ENCODE measurements around the gene SEMA3E. TPM values are rescaled to one million over a fixed set of nuclear protein-coding genes. Genes with fewer than 3 reads are reported as not detected.
"Not testable (repeated sequence)": the region's sequence is repeated elsewhere in the genome, so short reads cannot be mapped to it uniquely, and the experiment has no call there.

SEMA3E gene
- total RNA-seq, 5 donors from 2014 or later (not counting 1 experiment from before 2014, with no cell fraction given) = not detected

DNA sequence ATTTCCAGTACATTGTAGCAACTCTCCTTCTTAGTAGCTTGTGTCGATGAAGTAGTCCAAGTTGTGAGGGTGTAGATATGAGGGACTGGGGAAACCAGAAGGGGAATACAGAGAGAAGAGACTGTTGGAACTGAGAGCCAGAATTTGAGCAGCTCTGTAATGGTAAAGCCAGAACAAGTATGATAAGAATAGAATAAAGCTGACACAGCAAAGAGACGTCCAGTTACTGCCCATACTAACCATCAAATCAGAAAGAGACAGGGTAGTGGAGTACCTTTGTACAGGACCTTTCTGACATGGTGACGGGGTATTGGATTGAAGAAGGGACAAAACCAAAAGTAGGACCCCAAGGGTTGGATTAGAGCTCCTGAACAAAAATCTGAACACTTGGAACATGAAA is 206.0 kb downstream of the SEMA3E start:
- Histone ChIP-seq H3K27me3 (replicated peaks in 1 of 2; ENCODE audit: control insufficient read depth in 2 of 2, extremely low read depth in 1 of 2, insufficient read depth in 2 of 2, low read length in 1 of 2) (no peaks in the 10 kb centered on the region), H3K4me3 (ENCODE audit: control insufficient read depth in 1 of 2, extremely low read depth in 1 of 2, low read length in 1 of 2) (no peak overlapping the region), H3K36me3 (ENCODE audit: control insufficient read depth in 2 of 2, extremely low read depth in 1 of 2, insufficient read depth in 1 of 2, low read length in 1 of 2) (no peaks in the 10 kb centered on the region), H3K4me1 (ENCODE audit: control insufficient read depth in 1 of 2, extremely low read depth in 1 of 2, insufficient read depth in 2 of 2, low read length in 2 of 2) (no peaks in the 10 kb centered on the region), H3K9me3 (no peaks in the 10 kb centered on the region), H3K27ac (ENCODE audit: low read length) (no peak overlapping the region)
- POLR2A ChIA-PET = no interaction called here
- Mint-ChIP-seq H3K9me3 (peaks cover 5 to 19% (median 12%) of the 10 kb centered on the region in 3 donors), H3K4me1 (no peaks in the 10 kb centered on the region), H3K27me3 (no peaks in the 10 kb centered on the region), H3K4me3 (no peak overlapping the region), H3K36me3 (no peaks in the 10 kb centered on the region), H3K27ac (no peak overlapping the region)
- 60% methylated on average over 1 of the region's 3 CpGs for WGBS (ENCODE audit: insufficient coverage)
- DNase-seq (no peak), ATAC-seq (replicated peaks in 1 of 4) (no peak)
- CTCF ChIA-PET = no interaction called here

DNA sequence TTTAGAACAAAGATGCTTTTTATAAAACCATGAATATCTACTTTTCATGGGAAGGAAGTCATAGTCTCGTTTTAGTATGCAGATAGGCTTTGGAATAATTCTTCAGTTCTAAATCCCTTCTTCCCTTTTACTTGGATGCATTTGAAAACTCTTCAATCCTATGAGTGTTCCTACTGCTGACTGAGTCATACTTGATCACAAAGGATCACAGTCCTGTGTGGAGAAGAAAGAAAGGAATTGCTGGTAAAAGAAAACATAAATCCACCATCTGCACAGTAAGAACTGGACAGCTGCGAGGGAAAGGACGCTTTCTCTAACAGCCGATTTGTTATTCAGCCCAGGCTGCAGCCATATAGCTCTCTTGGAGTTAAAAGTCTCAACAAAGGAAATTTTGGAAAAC is 209.9 kb downstream of the SEMA3E start:
- no peaks in the 10 kb centered on the region for H3K36me3 Mint-ChIP-seq
- H3K4me1 Mint-ChIP-seq = no peaks in the 10 kb centered on the region
- POLR2A ChIA-PET = no interaction called here
- no peaks in the 10 kb centered on the region for H3K36me3 ChIP-seq (ENCODE audit: control insufficient read depth in 2 of 2, extremely low read depth in 1 of 2, insufficient read depth in 1 of 2, low read length in 1 of 2)
- ATAC-seq (replicated peaks in 1 of 4) = no peak
- H3K4me3 ChIP-seq (ENCODE audit: control insufficient read depth in 1 of 2, extremely low read depth in 1 of 2, low read length in 1 of 2) = no peak overlapping the region
- H3K9me3 Mint-ChIP-seq = peaks cover 5 to 8% (median 7%) of the 10 kb centered on the region in 3 donors
- no peak overlapping the region for H3K27ac ChIP-seq (ENCODE audit: low read length)
- WGBS (ENCODE audit: insufficient coverage) = no CpG with 5 or more reads among the region's 4 CpGs
- no peak for DNase-seq
- H3K9me3 ChIP-seq = no peaks in the 10 kb centered on the region
- H3K27ac Mint-ChIP-seq = no peak overlapping the region
- H3K4me1 ChIP-seq (ENCODE audit: control insufficient read depth in 1 of 2, extremely low read depth in 1 of 2, insufficient read depth in 2 of 2, low read length in 2 of 2) = no peaks in the 10 kb centered on the region
- CTCF ChIA-PET = no interaction called here
- H3K4me3 Mint-ChIP-seq = no peak overlapping the region
- H3K27me3 ChIP-seq (replicated peaks in 1 of 2; ENCODE audit: control insufficient read depth in 2 of 2, extremely low read depth in 1 of 2, insufficient read depth in 2 of 2, low read length in 1 of 2) = no peaks in the 10 kb centered on the region
- H3K27me3 Mint-ChIP-seq = no peaks in the 10 kb centered on the region

DNA sequence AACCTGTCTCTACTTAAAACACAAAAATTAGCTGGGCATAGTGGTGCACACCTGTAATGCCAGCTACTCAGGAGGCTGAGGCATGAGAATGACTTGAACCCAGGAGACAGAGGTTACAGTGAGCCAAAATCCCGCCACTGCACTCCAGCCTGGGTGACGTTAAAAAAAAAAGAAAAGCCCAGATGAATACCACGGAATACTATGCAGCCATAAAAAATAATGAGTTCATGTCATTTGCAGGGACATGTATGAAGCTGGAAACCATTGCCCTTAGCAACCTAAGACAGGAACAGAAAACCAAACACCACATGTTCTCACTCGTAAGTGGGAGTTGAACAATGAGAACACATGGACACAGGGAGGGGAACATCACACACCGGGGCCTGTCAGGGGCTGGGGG is 218.7 kb downstream of the SEMA3E start:
- H3K27me3 ChIP-seq (replicated peaks in 1 of 2; ENCODE audit: control insufficient read depth in 2 of 2, extremely low read depth in 1 of 2, insufficient read depth in 2 of 2, low read length in 1 of 2); H3K36me3 Mint-ChIP-seq; CTCF ChIA-PET; DNase-seq; H3K27ac Mint-ChIP-seq; ATAC-seq (replicated peaks in 1 of 4); H3K4me1 ChIP-seq (ENCODE audit: control insufficient read depth in 1 of 2, extremely low read depth in 1 of 2, insufficient read depth in 2 of 2, low read length in 2 of 2); H3K27ac ChIP-seq (ENCODE audit: low read length); H3K27me3 Mint-ChIP-seq; H3K4me3 ChIP-seq (ENCODE audit: control insufficient read depth in 1 of 2, extremely low read depth in 1 of 2, low read length in 1 of 2); POLR2A ChIA-PET; H3K4me1 Mint-ChIP-seq; H3K36me3 ChIP-seq (ENCODE audit: control insufficient read depth in 2 of 2, extremely low read depth in 1 of 2, insufficient read depth in 1 of 2, low read length in 1 of 2); H3K9me3 Mint-ChIP-seq; H3K4me3 Mint-ChIP-seq; H3K9me3 ChIP-seq: not testable (repeated sequence)
- WGBS (ENCODE audit: insufficient coverage) = 88% methylated on average over 2 of the region's 5 CpGs

DNA sequence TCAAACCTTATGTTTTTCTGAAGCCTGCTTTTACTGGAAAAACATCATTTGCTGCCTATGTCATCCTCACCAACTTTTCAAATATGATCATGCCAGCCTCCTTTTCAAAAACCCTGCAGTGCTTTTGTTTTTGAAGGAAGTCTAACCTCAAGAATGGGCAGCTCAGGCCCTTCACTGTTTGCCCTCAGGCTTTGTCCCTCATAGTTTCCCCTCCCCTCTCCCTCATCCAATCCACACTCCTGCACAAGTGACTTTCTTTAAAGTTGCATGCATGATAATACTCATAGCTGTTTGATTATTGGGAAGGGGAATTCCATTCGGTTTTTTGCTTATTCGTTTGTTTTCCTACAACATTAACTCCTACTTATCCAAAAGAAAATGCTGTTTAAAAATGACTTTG is 219.4 kb downstream of the SEMA3E start:
- Mint-ChIP-seq H3K4me3 (no peak overlapping the region), H3K27ac (no peak overlapping the region), H3K27me3 (no peaks in the 10 kb centered on the region), H3K4me1 (no peaks in the 10 kb centered on the region), H3K36me3 (no peaks in the 10 kb centered on the region), H3K9me3 (peaks cover 0 to 8% (median 0%) of the 10 kb centered on the region in 3 donors)
- no peak overlapping the region for H3K27ac ChIP-seq (ENCODE audit: low read length)
- CTCF ChIA-PET = no interaction called here
- no peaks in the 10 kb centered on the region for H3K9me3 ChIP-seq
- DNase-seq = no peak
- no peaks in the 10 kb centered on the region for H3K4me1 ChIP-seq (ENCODE audit: control insufficient read depth in 1 of 2, extremely low read depth in 1 of 2, insufficient read depth in 2 of 2, low read length in 2 of 2)
- WGBS (ENCODE audit: insufficient coverage) = no CpG with 5 or more reads among the region's 2 CpGs
- no peaks in the 10 kb centered on the region for H3K36me3 ChIP-seq (ENCODE audit: control insufficient read depth in 2 of 2, extremely low read depth in 1 of 2, insufficient read depth in 1 of 2, low read length in 1 of 2)
- POLR2A ChIA-PET = no interaction called here
- no peak for ATAC-seq (replicated peaks in 1 of 4)
- no peaks in the 10 kb centered on the region for H3K27me3 ChIP-seq (replicated peaks in 1 of 2; ENCODE audit: control insufficient read depth in 2 of 2, extremely low read depth in 1 of 2, insufficient read depth in 2 of 2, low read length in 1 of 2)
- H3K4me3 ChIP-seq (ENCODE audit: control insufficient read depth in 1 of 2, extremely low read depth in 1 of 2, low read length in 1 of 2) = no peak overlapping the region

DNA sequence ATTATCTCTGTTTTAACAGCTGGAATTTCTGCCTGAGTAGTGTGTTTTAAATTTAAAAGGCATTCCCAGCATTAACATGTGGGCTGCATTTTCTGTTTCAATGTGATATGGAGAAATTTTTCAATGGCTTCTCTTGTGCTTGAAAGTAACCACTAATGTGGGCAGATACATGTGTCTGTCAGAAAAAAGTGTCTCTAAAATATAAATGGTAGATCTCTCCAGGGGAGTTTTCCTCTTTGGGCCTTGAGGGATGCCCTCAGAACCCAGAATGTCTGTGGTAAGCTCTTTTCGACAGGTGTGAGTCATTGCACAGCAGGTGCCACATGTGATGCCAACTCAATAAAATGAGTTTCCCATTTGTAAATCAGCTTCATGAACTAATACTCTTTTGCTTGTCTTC is 221.1 kb downstream of the SEMA3E start:
- no peak overlapping the region for H3K27ac Mint-ChIP-seq
- H3K27ac ChIP-seq (ENCODE audit: low read length) = no peak overlapping the region

DNA sequence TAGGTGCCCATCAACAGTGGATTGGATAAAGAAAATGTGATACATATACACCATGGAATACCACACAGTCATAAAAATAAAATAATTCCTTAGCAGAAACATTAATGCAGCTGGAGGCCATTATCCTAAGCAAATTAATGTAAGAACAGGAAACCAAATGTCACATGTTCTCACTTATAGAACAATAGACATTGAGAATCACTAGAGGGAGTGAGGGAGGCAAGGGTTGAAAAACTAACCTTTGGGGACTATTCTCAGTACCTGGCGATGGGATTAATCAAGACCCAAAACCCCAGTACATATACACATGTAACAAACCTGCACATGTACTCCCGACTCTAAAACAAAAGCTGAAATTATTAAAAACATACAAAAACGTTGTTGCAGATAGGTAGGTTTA is 222.6 kb downstream of the SEMA3E start:
- Mint-ChIP-seq H3K4me3 (no peak overlapping the region), H3K27me3 (no peaks in the 10 kb centered on the region), H3K36me3 (no peaks in the 10 kb centered on the region), H3K27ac (no peak overlapping the region), H3K9me3 (peaks cover 3 to 12% (median 8%) of the 10 kb centered on the region in 3 donors), H3K4me1 (no peaks in the 10 kb centered on the region)
- Histone ChIP-seq H3K36me3 (ENCODE audit: control insufficient read depth in 2 of 2, extremely low read depth in 1 of 2, insufficient read depth in 1 of 2, low read length in 1 of 2) (no peaks in the 10 kb centered on the region), H3K4me3 (ENCODE audit: control insufficient read depth in 1 of 2, extremely low read depth in 1 of 2, low read length in 1 of 2) (no peak overlapping the region), H3K27me3 (replicated peaks in 1 of 2; ENCODE audit: control insufficient read depth in 2 of 2, extremely low read depth in 1 of 2, insufficient read depth in 2 of 2, low read length in 1 of 2) (no peaks in the 10 kb centered on the region), H3K4me1 (ENCODE audit: control insufficient read depth in 1 of 2, extremely low read depth in 1 of 2, insufficient read depth in 2 of 2, low read length in 2 of 2) (no peaks in the 10 kb centered on the region), H3K9me3 (no peaks in the 10 kb centered on the region), H3K27ac (ENCODE audit: low read length) (no peak overlapping the region)
- POLR2A ChIA-PET = no interaction called here
- no peak for ATAC-seq (replicated peaks in 1 of 4)
- no CpG with 5 or more reads among the region's 3 CpGs for WGBS (ENCODE audit: insufficient coverage)
- CTCF ChIA-PET = no interaction called here
- no peak for DNase-seq

More for the DNA sequence above, 221.1 kb downstream of the SEMA3E start:
- 83% methylated on average over 1 of the region's 1 CpG for WGBS (ENCODE audit: insufficient coverage)
- Histone ChIP-seq H3K36me3 (ENCODE audit: control insufficient read depth in 2 of 2, extremely low read depth in 1 of 2, insufficient read depth in 1 of 2, low read length in 1 of 2) (no peaks in the 10 kb centered on the region), H3K4me3 (ENCODE audit: control insufficient read depth in 1 of 2, extremely low read depth in 1 of 2, low read length in 1 of 2) (no peak overlapping the region), H3K9me3 (no peaks in the 10 kb centered on the region), H3K4me1 (ENCODE audit: control insufficient read depth in 1 of 2, extremely low read depth in 1 of 2, insufficient read depth in 2 of 2, low read length in 2 of 2) (no peaks in the 10 kb centered on the region), H3K27me3 (replicated peaks in 1 of 2; ENCODE audit: control insufficient read depth in 2 of 2, extremely low read depth in 1 of 2, insufficient read depth in 2 of 2, low read length in 1 of 2) (no peaks in the 10 kb centered on the region)
- CTCF ChIA-PET = no interaction called here
- H3K36me3 Mint-ChIP-seq = no peaks in the 10 kb centered on the region
- DNase-seq = no peak
- no peaks in the 10 kb centered on the region for H3K27me3 Mint-ChIP-seq
- POLR2A ChIA-PET = no interaction called here
- H3K4me3 Mint-ChIP-seq = no peak overlapping the region
- no peaks in the 10 kb centered on the region for H3K4me1 Mint-ChIP-seq
- peaks cover 0 to 12% (median 5%) of the 10 kb centered on the region in 3 donors for H3K9me3 Mint-ChIP-seq
- no peak for ATAC-seq (replicated peaks in 1 of 4)

DNA sequence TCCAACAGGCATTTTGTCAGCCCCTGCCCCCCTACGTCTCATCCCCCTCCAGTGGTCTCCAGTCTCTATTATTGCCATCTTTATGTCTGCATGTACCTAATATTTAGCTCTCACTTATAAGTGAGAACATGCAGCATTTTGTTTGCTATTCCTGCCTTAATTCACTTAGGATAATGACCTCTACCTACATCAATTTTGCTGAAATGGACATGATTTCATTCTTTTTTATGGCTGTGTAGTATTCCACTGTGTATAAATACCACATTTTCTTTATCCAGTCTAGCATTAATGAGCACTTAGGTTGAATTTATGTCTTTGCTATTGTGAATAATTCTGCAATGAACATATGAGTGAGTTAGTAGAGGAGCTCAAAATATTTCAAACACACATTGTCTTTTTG is 229.9 kb downstream of the SEMA3E start:
- Mint-ChIP-seq H3K9me3 (peaks cover 3 to 12% (median 11%) of the 10 kb centered on the region in 3 donors), H3K4me1 (no peaks in the 10 kb centered on the region), H3K36me3 (no peaks in the 10 kb centered on the region), H3K27ac (no peak overlapping the region), H3K27me3 (no peaks in the 10 kb centered on the region), H3K4me3 (no peak overlapping the region)
- POLR2A ChIA-PET = no interaction called here
- H3K9me3 ChIP-seq = no peaks in the 10 kb centered on the region
- CTCF ChIA-PET = no interaction called here
- no peaks in the 10 kb centered on the region for H3K36me3 ChIP-seq (ENCODE audit: control insufficient read depth in 2 of 2, extremely low read depth in 1 of 2, insufficient read depth in 1 of 2, low read length in 1 of 2)
- no peak overlapping the region for H3K4me3 ChIP-seq (ENCODE audit: control insufficient read depth in 1 of 2, extremely low read depth in 1 of 2, low read length in 1 of 2)
- H3K4me1 ChIP-seq (ENCODE audit: control insufficient read depth in 1 of 2, extremely low read depth in 1 of 2, insufficient read depth in 2 of 2, low read length in 2 of 2) = no peaks in the 10 kb centered on the region
- WGBS (ENCODE audit: insufficient coverage) = no CpG with 5 or more reads among the region's 1 CpG
- H3K27me3 ChIP-seq (replicated peaks in 1 of 2; ENCODE audit: control insufficient read depth in 2 of 2, extremely low read depth in 1 of 2, insufficient read depth in 2 of 2, low read length in 1 of 2) = no peaks in the 10 kb centered on the region
- DNase-seq (no peak), ATAC-seq (replicated peaks in 1 of 4) (no peak)
- H3K27ac ChIP-seq (ENCODE audit: low read length) = no peak overlapping the region
